ENCODE results near the gene SLC9A8.

DNA sequence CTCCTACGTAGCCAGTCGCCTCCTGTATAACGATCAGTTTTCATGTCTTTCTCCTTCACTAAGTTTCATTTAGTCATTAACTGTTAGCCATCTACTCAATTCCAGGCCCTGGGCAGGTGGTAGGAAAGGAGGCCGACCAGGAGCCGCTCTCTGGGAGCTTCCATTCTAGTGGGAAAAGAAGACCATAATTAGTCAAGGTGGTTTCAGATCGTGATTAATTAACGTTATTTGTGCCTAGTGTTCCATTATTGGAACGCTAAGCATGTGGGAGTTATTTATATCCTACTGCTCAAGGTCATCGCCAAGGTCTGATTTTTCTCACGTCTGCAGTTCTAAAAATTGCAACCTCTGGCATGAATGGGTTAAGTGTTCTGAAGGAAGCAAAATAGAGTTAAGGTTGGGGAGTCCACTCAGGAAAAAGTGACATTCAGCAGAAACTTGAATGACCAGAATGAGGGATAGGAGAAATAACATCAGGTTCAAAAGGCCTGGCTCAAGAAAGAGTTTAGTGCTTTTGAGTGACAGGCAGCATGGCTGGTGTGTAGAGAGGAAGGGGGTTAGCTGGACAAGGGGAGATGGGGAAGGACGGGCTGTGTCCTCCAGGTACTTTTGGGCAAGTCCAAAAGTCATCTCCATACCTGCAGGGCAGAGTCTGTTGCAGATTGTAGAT, 812 bp downstream of the SLC9A8 start:
- TF ChIP-seq, protein P1, sequence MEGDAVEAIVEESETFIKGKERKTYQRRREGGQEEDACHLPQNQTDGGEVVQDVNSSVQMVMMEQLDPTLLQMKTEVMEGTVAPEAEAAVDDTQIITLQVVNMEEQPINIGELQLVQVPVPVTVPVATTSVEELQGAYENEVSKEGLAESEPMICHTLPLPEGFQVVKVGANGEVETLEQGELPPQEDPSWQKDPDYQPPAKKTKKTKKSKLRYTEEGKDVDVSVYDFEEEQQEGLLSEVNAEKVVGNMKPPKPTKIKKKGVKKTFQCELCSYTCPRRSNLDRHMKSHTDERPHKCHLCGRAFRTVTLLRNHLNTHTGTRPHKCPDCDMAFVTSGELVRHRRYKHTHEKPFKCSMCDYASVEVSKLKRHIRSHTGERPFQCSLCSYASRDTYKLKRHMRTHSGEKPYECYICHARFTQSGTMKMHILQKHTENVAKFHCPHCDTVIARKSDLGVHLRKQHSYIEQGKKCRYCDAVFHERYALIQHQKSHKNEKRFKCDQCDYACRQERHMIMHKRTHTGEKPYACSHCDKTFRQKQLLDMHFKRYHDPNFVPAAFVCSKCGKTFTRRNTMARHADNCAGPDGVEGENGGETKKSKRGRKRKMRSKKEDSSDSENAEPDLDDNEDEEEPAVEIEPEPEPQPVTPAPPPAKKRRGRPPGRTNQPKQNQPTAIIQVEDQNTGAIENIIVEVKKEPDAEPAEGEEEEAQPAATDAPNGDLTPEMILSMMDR (conservative IDR thresholded peaks at IDR 0.05; ENCODE audit: low read depth, low read length): no peak
- TF ChIP-seq CHD1 (IDR thresholded peaks at IDR 0.05; ENCODE audit: low read depth, low read length): no peak
- TF ChIP-seq RAD21 (IDR thresholded peaks at IDR 0.05; ENCODE audit: low read length): no peak
